ENCODE results near the gene HMGB1. TPM values are rescaled to one million over a fixed set of nuclear protein-coding genes. Genes with fewer than 3 reads are reported as not detected.

Gene HMGB1
- total and polyA plus RNA-seq, 3 donors from 2014 or later: 256 to 298 (median 285) TPM

DNA sequence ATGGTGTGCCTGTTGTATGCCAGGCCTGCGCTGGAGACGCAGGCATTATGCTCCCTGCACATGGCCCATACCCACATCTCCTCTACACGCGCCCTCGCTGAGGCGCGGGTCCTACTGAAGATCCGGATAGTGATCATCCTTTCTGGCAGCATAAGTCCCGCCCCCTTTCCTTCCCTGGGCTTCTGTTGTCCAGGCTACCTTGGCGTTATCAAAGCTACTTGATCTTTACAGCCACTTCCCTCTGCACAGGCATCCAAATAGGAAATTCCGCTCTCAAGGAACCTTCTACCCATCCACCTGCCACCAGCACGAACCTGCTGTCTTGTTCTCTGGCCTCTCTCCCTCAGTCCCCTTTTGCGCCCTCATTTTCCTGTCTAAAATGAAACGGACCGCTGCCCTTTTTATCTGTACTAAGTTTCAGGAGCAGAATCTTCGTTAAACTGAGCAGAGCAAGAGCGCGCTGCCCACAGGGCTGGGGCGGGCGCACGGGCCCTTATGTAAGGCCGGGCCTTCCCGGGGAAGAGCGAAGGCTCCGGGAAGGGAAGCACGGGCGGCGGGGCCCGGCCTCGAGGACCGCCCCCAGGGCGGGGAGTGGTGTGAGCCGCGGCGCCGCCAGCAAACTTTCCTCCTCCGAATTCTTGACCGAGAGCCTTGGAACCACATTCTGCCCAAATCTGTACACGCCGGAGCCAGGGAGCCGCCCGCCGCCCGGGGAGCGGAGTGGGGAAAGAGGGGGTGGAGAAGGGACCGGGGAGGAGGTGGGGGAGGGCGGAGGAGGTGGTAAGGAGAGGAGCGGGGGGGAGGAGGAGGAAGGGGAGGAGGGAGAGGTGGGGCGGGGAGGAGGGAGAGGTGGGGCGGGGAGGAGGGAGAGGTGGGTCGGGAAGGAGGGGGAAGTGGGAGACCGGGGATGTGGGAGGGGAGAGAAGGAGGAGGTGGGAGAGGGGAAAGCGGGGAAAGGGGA is 44.4 kb downstream of the HMGB1 start:
- 5 to 9% methylated on average over 20 to 41 of the region's 53 CpGs for WGBS, 2 donors
- Histone ChIP-seq H3K9me3 (no peaks in the 10 kb centered on the region), H3K4me3 (peak overlapping the region; percentile 58 to 70), H3K27ac (peak overlapping the region; percentile 90 to 91), H3K4me1 (peaks cover 3% of the 10 kb centered on the region), H3K36me3 (ENCODE audit: low read depth, missing control alignments) (no peaks in the 10 kb centered on the region), H3K27me3 (no peaks in the 10 kb centered on the region)
- intact Hi-C loops (cut with DNase I; ENCODE audit: low total_unique reads): no loop called here
- peak; percentile 81 for DNase-seq
- TF ChIP-seq, protein P1, sequence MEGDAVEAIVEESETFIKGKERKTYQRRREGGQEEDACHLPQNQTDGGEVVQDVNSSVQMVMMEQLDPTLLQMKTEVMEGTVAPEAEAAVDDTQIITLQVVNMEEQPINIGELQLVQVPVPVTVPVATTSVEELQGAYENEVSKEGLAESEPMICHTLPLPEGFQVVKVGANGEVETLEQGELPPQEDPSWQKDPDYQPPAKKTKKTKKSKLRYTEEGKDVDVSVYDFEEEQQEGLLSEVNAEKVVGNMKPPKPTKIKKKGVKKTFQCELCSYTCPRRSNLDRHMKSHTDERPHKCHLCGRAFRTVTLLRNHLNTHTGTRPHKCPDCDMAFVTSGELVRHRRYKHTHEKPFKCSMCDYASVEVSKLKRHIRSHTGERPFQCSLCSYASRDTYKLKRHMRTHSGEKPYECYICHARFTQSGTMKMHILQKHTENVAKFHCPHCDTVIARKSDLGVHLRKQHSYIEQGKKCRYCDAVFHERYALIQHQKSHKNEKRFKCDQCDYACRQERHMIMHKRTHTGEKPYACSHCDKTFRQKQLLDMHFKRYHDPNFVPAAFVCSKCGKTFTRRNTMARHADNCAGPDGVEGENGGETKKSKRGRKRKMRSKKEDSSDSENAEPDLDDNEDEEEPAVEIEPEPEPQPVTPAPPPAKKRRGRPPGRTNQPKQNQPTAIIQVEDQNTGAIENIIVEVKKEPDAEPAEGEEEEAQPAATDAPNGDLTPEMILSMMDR (IDR thresholded peaks at IDR 0.05): no peak
- TF ChIP-seq POLR2A (IDR thresholded peaks at IDR 0.05): no peak

- no peaks in the 10 kb centered on the region for H3K9me3 ChIP-seq
- no peak overlapping the region for H3K4me3 ChIP-seq
- no peaks in the 10 kb centered on the region for H3K36me3 ChIP-seq (ENCODE audit: low read depth, missing control alignments)
- WGBS, 2 donors: 82 to 83% methylated on average over 9 of the region's 9 CpGs
- intact Hi-C loops (cut with DNase I; ENCODE audit: low total_unique reads): no loop called here
- H3K27ac ChIP-seq: no peak overlapping the region
- DNase-seq: no peak
- TF ChIP-seq, protein P1 (IDR thresholded peaks at IDR 0.05): no peak
- TF ChIP-seq POLR2A (IDR thresholded peaks at IDR 0.05): no peak
- peaks cover 3% of the 10 kb centered on the region for H3K4me1 ChIP-seq
- H3K27me3 ChIP-seq: no peaks in the 10 kb centered on the region
Observed at GRCh38 chr13:30418717-30419459, 46.8 kb downstream of the HMGB1 start.

DNA sequence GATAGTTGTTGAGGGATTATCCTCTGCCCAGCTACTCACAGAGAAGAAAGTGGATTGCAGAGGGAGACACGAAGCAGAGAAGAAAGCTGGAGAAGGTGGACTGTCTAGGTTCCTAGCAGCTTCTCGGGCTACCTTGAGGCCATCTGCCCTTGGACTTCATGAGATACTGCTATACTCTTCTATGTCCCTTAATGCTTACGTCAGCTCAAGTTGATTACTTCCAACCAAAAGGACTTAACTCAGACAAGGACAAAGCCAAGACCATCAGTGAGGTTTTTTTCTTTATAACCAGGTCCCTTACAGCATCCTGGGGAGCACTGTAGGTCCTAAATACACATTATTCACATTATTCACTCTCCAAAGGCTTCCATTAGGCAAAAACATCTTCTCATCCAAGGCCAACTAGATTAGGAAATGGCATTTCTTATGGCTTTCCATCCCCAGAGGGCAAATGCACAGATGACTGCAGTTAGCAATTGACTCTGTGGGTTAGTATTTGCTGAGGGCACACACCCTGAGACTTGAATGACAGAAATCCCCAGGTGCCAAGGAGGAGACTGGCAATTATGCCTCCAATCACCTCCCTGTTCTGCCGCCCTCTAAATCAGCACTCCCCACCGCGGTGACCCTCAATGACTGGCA is 47.5 kb downstream of the HMGB1 start:
- H3K9me3 ChIP-seq: no peaks in the 10 kb centered on the region
- intact Hi-C loops (cut with DNase I; ENCODE audit: low total_unique reads): no loop called here
- H3K27ac ChIP-seq: no peak overlapping the region
- H3K27me3 ChIP-seq: no peaks in the 10 kb centered on the region
- H3K36me3 ChIP-seq (ENCODE audit: low read depth, missing control alignments): no peaks in the 10 kb centered on the region
- H3K4me3 ChIP-seq: no peak overlapping the region
- no peak for DNase-seq
- WGBS, 2 donors: 81 to 94% methylated on average over 6 of the region's 6 CpGs
- H3K4me1 ChIP-seq: peaks cover 3% of the 10 kb centered on the region
- TF ChIP-seq, protein P1 (IDR thresholded peaks at IDR 0.05): no peak
- TF ChIP-seq POLR2A (IDR thresholded peaks at IDR 0.05): no peak

DNA sequence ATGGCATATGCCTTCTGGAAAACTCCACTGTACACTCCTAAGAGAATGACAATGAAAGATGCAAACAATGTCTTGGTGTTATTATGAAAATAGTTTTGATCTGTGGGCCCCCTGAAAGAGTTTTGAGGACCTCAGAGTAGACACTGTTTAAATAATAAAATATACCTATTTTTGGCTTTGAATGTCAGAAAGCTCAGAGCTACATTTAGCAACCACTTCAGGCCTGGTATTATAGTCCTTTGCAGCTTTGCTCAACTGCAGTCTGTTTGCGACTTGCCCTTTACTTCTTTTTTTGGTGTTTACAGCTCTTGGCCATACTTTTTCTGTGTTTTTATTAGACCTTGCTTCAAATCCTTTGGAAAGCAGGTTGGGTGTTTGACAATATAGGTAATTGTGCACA is 49.3 kb downstream of the HMGB1 start:
- WGBS, 2 donors: 93 to 98% methylated on average over 1 of the region's 1 CpG
- no peaks in the 10 kb centered on the region for H3K27me3 ChIP-seq
- intact Hi-C loops (cut with DNase I; ENCODE audit: low total_unique reads): no loop called here

More for the DNA sequence above, 49.3 kb downstream of the HMGB1 start:
- DNase-seq: no peak
- no peaks in the 10 kb centered on the region for H3K9me3 ChIP-seq
- TF ChIP-seq, protein P1 (IDR thresholded peaks at IDR 0.05): no peak
- TF ChIP-seq POLR2A (IDR thresholded peaks at IDR 0.05): no peak
- no peak overlapping the region for H3K4me3 ChIP-seq
- no peak overlapping the region for H3K27ac ChIP-seq
- H3K4me1 ChIP-seq: peaks cover 3% of the 10 kb centered on the region
- no peaks in the 10 kb centered on the region for H3K36me3 ChIP-seq (ENCODE audit: low read depth, missing control alignments)

All from testis (tissue), 3 donors.